Liver (tissue), 9 donors: ENCODE measurements around the gene DEAF1. TPM values are rescaled to one million over a fixed set of nuclear protein-coding genes. Genes with fewer than 3 reads are reported as not detected.

Experiments
- DNase-seq: peaks from one replicate; pipeline ENCODE4 v3.0.0-alpha.2; 2017; ENCODE audit warnings: low spot score
- H3K27ac ChIP-seq, 2 donors: one replicate each; pipeline ENCODE4 v1.7.0; 2013; ENCODE audit warnings: inconsistent platforms in 2 of 2, low read length in 2 of 2, control low read depth in 1 of 2, low read depth in 1 of 2, mild to moderate bottlenecking in 1 of 2
- H3K27me3 ChIP-seq, 4 donors: one replicate each; pipeline versions ENCODE4 v1.6.1 to v1.7.0; 2013; ENCODE audit warnings: low read length in 3 of 4, inconsistent platforms in 1 of 4, mild to moderate bottlenecking in 1 of 4, moderate library complexity in 1 of 4; ENCODE audit not compliant: control insufficient read depth in 4 of 4, insufficient read depth in 4 of 4
- H3K36me3 ChIP-seq, 4 donors: one replicate each; pipeline versions ENCODE4 v1.6.1 to v1.7.0; 2013; ENCODE audit warnings: low read length in 3 of 4, mild to moderate bottlenecking in 3 of 4, low read depth in 1 of 4, moderate library complexity in 1 of 4; ENCODE audit not compliant: control insufficient read depth in 4 of 4, insufficient read depth in 3 of 4
- H3K4me1 ChIP-seq, 4 donors: one replicate each; pipeline versions ENCODE4 v1.6.1 to v1.7.0; 2013; ENCODE audit warnings: low read length in 3 of 4, mild to moderate bottlenecking in 3 of 4, moderate library complexity in 1 of 4; ENCODE audit not compliant: control insufficient read depth in 4 of 4, insufficient read depth in 4 of 4
- H3K4me3 ChIP-seq, 3 donors: one replicate each; pipeline versions ENCODE4 v1.6.1 to v1.7.0; 2013; ENCODE audit warnings: low read length in 3 of 3, control low read depth in 1 of 3, low read depth in 1 of 3, mild to moderate bottlenecking in 1 of 3
- H3K9ac ChIP-seq, 2 donors: one replicate each; pipeline ENCODE4 v1.7.0; 2013; ENCODE audit warnings: low read length in 2 of 2, mild to moderate bottlenecking in 2 of 2, moderate library complexity in 2 of 2, control low read depth in 1 of 2, low read depth in 1 of 2
- H3K9me3 ChIP-seq, 4 donors: one replicate each; pipeline versions ENCODE4 v1.6.1 to v1.7.0; 2013; ENCODE audit warnings: low read length in 3 of 4; ENCODE audit not compliant: control insufficient read depth in 4 of 4
- CTCF ChIP-seq: fragments of 150-350 bp; IDR thresholded peaks from 2 replicates; pipeline ENCODE4 v1.5.1; 2017; ENCODE audit warnings: improper control_type of control experiment, low read depth, low read length; ENCODE audit not compliant: missing input control
- EGR1 ChIP-seq, 2 donors: IDR thresholded peaks; 2 replicates each; pipeline ENCODE4 v1.6.1; 2016 to 2018; ENCODE audit warnings: antibody characterized with exemption in 2 of 2, low read depth in 2 of 2
- FOXA1 ChIP-seq: IDR thresholded peaks from 2 replicates; pipeline ENCODE4 v1.6.1; 2016; ENCODE audit warnings: antibody characterized with exemption
- FOXA2 ChIP-seq: IDR thresholded peaks from 2 replicates; pipeline ENCODE4 v1.6.1; 2016; ENCODE audit warnings: antibody characterized with exemption
- GABPA ChIP-seq, 2 donors: IDR thresholded peaks in 1 of 2; conservative IDR thresholded peaks in 1 of 2; 2 replicates each; pipeline ENCODE4 v1.6.1; 2016; ENCODE audit warnings: antibody characterized with exemption in 2 of 2, mild to moderate bottlenecking in 1 of 2, moderate library complexity in 1 of 2
- HNF4A ChIP-seq, 2 donors: conservative IDR thresholded peaks; 2 replicates each; pipeline ENCODE4 v1.6.1; 2016; ENCODE audit warnings: antibody characterized with exemption in 2 of 2, mild to moderate bottlenecking in 2 of 2
- HNF4G ChIP-seq: IDR thresholded peaks from 2 replicates; pipeline ENCODE4 v1.6.1; 2016; ENCODE audit warnings: antibody characterized with exemption
- MAX ChIP-seq: IDR thresholded peaks from 2 replicates; pipeline ENCODE4 v1.6.1; 2016; ENCODE audit warnings: antibody characterized with exemption
- NR2F2 ChIP-seq: IDR thresholded peaks from 2 replicates; pipeline ENCODE4 v1.6.1; 2016; ENCODE audit warnings: antibody characterized with exemption
- RAD21 ChIP-seq, 2 donors: IDR thresholded peaks; 2 replicates each; pipeline ENCODE4 v1.6.1; 2016; ENCODE audit warnings: antibody characterized with exemption in 2 of 2, mild to moderate bottlenecking in 2 of 2
- RXRA ChIP-seq, 2 donors: IDR thresholded peaks; 2 replicates each; pipeline ENCODE4 v1.6.1; 2017 to 2018; ENCODE audit warnings: antibody characterized with exemption in 2 of 2, mild to moderate bottlenecking in 1 of 2
- SP1 ChIP-seq: IDR thresholded peaks from 2 replicates; pipeline ENCODE4 v1.6.1; 2018; ENCODE audit warnings: antibody characterized with exemption, mild to moderate bottlenecking
- TAF1 ChIP-seq: conservative IDR thresholded peaks from 2 replicates; pipeline ENCODE4 v1.6.1; 2016; ENCODE audit warnings: antibody characterized with exemption, mild to moderate bottlenecking
- YY1 ChIP-seq: IDR thresholded peaks from 2 replicates; pipeline ENCODE4 v1.6.1; 2016; ENCODE audit warnings: antibody characterized with exemption, mild to moderate bottlenecking
- WGBS: extraction: QIAGEN DNeasy Blood & Tissue Kit; methylation state at CpG from one replicate; pipeline ENCODE4 v1.1.7; 2013; 5-methylcytosine and 5-hydroxymethylcytosine counted together
- polyA plus RNA-seq, 2 donors: library from polyadenylated mRNA; stranded (reverse) in 1 of 2; unstranded in 1 of 2; fragments of 200-250 nt in 1 of 2; fragments of >200 nt in 1 of 2; fragmentation: Nextera tagmentation in 1 of 2; extraction: Ambion mirVana in 1 of 2; gene quantifications; one replicate each; pipeline versions ENCODE4 v1.2.1 to v1.2.3, GENCODE V29; 2013 to 2015
- total RNA-seq, 2 donors: library from RNA; depleted of rRNA; stranded (reverse); fragments of >200 nt; gene quantifications; one replicate each; pipeline ENCODE4 v1.2.3, GENCODE V29; 2014
- TF ChIP-seq, protein P1 (sequence below): IDR thresholded peaks from 2 replicates; pipeline ENCODE4 v1.6.1; 2016; ENCODE audit warnings: antibody characterized with exemption, mild to moderate bottlenecking
- TF ChIP-seq, protein P2 (sequence below): IDR thresholded peaks from 2 replicates; pipeline ENCODE4 v1.6.1; 2016; ENCODE audit warnings: antibody characterized with exemption
- TF ChIP-seq, protein P3 (sequence below): IDR thresholded peaks from 2 replicates; pipeline ENCODE4 v1.6.1; 2016; ENCODE audit warnings: antibody characterized with exemption
- donor health status: healthy.
- donor health status: healthy.
- donor health status: healthy.
- donor health status: healthy.
- donor health status: healthy.

The DEAF1 gene
- total and polyA plus RNA-seq, 4 donors = 7.0 to 11.4 (median 10.1) TPM

- TF ChIP-seq RXRA (IDR thresholded peaks at IDR 0.05) (no peak), EGR1 (IDR thresholded peaks at IDR 0.05; ENCODE audit: low read depth in 2 of 2) (no peak)
These were observed 76.9 kb downstream of the DEAF1 start (continued) for GRCh38 chr11:617912-618682.

DNA sequence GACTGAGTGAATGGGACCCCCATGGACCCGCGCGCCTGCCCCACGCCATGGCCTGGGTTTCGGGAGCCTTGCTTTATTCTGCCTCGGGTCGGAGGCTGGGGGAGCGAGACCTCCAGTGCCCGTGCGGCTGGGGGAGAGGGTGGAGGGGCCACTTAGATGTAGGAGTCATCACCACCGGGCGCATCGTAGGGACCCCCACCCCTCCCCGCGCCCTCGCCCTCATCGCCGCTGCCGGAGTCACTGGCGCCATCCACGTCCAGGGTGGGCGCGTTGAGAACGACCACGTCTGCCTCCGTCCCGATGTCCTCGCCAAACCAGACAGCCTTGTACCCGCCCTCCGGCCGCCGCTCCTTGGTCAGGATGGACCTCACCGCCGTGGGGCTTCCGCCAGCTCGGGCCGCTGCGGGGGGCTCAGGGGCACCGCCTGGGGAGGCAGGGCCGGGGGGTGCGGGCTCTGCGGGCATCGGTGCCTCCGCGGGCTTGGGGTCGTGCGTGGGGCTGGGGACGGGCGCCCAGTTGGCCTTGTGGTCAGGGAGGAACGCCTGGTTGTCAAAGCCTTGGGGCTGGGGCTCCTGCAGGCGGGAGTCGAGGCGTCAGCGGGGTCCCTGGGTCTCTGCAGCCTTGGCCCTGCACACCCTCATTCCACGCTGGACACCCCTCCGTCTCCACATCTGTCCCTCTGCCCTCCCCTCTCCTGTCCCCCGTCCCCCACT is 77.7 kb downstream of the DEAF1 start:
- TF ChIP-seq, protein P1, sequence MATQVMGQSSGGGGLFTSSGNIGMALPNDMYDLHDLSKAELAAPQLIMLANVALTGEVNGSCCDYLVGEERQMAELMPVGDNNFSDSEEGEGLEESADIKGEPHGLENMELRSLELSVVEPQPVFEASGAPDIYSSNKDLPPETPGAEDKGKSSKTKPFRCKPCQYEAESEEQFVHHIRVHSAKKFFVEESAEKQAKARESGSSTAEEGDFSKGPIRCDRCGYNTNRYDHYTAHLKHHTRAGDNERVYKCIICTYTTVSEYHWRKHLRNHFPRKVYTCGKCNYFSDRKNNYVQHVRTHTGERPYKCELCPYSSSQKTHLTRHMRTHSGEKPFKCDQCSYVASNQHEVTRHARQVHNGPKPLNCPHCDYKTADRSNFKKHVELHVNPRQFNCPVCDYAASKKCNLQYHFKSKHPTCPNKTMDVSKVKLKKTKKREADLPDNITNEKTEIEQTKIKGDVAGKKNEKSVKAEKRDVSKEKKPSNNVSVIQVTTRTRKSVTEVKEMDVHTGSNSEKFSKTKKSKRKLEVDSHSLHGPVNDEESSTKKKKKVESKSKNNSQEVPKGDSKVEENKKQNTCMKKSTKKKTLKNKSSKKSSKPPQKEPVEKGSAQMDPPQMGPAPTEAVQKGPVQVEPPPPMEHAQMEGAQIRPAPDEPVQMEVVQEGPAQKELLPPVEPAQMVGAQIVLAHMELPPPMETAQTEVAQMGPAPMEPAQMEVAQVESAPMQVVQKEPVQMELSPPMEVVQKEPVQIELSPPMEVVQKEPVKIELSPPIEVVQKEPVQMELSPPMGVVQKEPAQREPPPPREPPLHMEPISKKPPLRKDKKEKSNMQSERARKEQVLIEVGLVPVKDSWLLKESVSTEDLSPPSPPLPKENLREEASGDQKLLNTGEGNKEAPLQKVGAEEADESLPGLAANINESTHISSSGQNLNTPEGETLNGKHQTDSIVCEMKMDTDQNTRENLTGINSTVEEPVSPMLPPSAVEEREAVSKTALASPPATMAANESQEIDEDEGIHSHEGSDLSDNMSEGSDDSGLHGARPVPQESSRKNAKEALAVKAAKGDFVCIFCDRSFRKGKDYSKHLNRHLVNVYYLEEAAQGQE = no peak
- TF ChIP-seq YY1 = no peak
- TF ChIP-seq HNF4G = no peak
- TF ChIP-seq, protein P2, sequence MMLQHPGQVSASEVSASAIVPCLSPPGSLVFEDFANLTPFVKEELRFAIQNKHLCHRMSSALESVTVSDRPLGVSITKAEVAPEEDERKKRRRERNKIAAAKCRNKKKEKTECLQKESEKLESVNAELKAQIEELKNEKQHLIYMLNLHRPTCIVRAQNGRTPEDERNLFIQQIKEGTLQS = no peak
- no peak for TF ChIP-seq CTCF
- TF ChIP-seq RAD21 (IDR thresholded peaks at IDR 0.05) = no peak
- no peak for TF ChIP-seq FOXA2
- TF ChIP-seq MAX = no peak
- TF ChIP-seq HNF4A (conservative IDR thresholded peaks at IDR 0.05) = no peak
- no peak for TF ChIP-seq FOXA1
- TF ChIP-seq SP1 = no peak
- TF ChIP-seq GABPA (IDR thresholded peaks at IDR 0.05 in 1 of 2, conservative IDR thresholded peaks at IDR 0.05 in 1 of 2) = no peak
- TF ChIP-seq, protein P3, sequence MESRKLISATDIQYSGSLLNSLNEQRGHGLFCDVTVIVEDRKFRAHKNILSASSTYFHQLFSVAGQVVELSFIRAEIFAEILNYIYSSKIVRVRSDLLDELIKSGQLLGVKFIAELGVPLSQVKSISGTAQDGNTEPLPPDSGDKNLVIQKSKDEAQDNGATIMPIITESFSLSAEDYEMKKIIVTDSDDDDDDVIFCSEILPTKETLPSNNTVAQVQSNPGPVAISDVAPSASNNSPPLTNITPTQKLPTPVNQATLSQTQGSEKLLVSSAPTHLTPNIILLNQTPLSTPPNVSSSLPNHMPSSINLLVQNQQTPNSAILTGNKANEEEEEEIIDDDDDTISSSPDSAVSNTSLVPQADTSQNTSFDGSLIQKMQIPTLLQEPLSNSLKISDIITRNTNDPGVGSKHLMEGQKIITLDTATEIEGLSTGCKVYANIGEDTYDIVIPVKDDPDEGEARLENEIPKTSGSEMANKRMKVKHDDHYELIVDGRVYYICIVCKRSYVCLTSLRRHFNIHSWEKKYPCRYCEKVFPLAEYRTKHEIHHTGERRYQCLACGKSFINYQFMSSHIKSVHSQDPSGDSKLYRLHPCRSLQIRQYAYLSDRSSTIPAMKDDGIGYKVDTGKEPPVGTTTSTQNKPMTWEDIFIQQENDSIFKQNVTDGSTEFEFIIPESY = no peak
- no peak for TF ChIP-seq NR2F2
- no peak for TF ChIP-seq EGR1 (IDR thresholded peaks at IDR 0.05; ENCODE audit: low read depth in 2 of 2)
- no peak for TF ChIP-seq TAF1
- no peak for TF ChIP-seq RXRA (IDR thresholded peaks at IDR 0.05)
- no peak for DNase-seq
- H3K27ac ChIP-seq = no peak overlapping the region
- 95% methylated on average over 57 of the region's 57 CpGs for WGBS
- no peaks in the 10 kb centered on the region for H3K9me3 ChIP-seq
- peaks cover 2 to 11% (median 6%) of the 10 kb centered on the region in 4 donors for H3K36me3 ChIP-seq
- H3K4me3 ChIP-seq = no peak overlapping the region
- H3K9ac ChIP-seq = no peak overlapping the region
- H3K27me3 ChIP-seq = no peaks in the 10 kb centered on the region
- peaks cover 9 to 41% (median 32%) of the 10 kb centered on the region in 4 donors for H3K4me1 ChIP-seq
